HG02852 (cell line): ENCODE measurements around the gene SLC8A1.

ENCODE experiments used
- ATAC-seq: cut with Tn5 transposase; IDR thresholded peaks from one replicate; pipeline ENCODE4 v1.9.1; 2021; ENCODE audit warnings: mild to moderate bottlenecking, moderate library complexity; ENCODE audit not compliant: unreplicated experiment

The SLC8A1 gene

DNA sequence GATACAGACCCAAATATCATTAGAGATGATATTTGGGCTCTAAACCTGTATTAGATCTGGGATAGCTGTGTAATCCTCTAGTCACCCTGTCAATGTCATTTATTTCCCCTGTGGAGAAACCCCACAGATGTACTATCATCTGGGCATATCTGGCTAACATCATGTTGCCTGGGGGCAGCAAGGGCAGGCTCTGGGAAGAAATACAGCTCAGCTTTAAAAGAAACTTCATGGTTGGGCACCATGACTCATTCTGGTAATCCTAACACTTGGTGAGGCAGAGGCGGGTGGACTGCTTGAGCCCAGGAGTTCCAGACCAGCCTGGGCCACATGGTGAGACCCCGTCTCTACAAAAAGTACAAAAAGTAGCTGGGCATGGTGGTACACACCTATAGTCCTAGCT lies 282.5 kb downstream of the SLC8A1 start:
- ATAC-seq = no peak

DNA sequence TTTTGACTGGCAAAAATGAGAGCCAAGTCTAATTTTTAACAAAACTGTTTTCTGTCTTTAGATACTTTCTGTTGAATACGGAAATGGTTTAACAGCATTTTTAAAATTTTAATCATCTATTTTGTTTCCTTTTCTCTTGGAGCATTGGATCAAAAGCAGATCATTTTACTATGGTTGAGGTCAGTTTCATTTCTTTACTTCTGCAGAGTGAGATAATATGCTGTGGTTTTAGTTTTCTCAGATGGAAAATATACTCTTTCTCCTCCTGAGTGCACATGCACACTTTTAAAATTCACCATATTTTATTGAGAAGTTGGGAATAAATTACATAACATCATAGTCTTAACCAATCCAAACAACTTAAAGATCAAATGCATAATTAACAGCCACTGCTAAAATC lies 283.3 kb downstream of the SLC8A1 start:
- peak; percentile 51 for ATAC-seq

DNA sequence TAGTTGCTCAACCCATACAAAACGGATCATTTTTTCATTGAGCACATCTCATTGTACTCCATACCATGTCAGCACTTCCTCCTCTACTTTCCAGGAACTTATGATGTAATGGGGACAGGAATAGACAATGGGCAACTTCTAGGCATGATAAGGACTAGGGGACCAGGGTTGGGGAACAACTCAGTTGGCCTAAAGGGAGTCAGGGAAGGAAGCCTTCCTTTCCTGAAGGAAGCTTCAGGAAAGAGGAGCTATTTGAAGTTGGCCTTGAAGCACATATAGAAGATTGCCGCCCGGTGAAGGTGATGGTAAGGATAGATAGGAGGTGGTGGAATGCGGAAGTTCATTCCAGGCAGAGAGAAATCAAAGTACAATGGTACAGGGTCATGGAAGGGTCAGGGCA lies 283.9 kb downstream of the SLC8A1 start:
- no peak for ATAC-seq

DNA sequence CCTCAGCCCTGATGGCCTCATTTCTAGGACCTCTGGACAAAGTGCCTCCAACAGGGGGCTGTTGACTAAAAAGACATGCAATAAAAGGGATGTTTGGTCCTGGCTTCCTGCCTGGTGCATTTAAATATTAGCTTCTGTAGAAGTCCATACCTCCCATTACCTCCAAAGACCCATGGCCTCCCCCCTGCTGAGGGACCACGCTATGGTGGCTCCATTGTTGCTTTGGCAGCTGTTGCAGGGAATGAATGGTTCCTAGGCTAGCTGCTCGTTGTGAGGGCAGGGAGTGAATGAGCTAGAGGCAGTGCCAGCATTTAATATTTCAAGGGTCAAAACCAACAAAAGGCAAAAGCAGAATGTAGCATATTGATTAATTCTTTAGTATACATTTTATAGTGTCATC lies 285.9 kb downstream of the SLC8A1 start:
- no peak for ATAC-seq

DNA sequence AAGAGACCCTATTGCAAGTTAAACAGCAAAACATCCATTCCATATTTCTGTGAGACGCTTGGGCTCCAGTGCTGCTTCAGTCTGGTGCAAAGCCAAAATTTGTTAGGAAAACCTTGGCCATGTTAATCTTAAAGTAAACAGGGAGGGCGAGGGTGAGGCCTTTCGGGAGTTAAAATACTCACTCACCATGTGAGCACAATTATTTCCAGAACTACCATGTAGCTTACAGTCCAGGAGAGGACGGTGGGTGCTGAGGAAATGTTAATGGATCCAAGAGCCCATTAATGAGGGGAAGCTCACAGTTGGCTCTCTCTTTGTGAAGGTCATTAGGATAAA lies 286.4 kb downstream of the SLC8A1 start:
- no peak for ATAC-seq

DNA sequence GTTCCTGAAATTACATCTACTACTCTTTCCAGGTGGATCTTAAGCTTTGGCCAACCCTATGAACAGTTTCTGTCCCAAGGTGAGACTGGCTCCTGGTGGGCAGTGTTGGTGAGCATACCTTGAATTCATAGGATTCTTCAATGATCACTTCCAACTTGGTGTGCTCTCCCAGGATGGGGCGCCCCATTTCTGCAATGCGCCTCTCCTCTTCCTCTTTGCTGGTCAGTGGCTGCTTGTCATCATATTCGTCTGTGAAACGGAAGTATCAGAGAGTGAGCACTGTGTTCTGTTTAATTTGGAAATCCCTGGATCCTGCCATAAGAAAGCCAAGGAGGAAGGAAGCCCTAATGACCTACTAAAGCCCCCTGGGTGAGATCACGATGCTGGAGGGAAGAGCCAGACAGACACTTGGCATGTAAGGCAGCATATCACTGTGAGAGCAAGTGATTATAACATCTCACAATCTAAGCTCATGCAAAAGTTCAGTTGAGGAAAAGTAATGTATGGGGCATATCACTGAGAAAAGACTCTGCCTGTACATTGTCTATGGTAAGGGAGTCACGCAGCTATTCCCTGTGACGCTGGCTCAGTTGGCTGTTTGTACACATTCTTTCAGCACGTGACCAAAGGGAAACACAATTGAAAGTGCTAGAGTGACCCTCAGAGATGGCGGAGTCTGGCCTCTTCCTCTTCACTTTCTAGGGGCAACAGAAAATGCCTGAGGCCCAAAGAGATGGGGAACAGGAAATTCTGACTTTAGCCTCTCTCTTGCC lies 287.0 kb downstream of the SLC8A1 start:
- ATAC-seq = no peak

DNA sequence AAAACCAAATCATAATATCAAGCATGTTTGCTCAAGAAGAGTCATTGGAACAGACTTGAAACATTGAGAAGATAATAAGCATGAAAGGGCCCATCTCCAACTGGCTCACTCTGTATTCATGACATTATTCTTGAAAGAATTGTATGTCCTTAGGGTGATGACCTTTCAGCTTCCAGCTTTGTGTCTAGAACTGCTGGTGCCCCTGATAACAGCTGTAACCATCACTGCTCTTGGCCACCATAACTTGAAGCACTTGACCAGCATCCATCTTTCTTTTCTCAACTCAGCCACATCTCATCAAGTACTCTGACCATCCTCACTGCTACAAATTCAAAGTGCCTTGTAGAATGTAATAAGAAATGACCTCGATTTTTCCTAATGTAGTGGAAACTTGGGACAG lies 289.9 kb downstream of the SLC8A1 start:
- ATAC-seq = no peak

DNA sequence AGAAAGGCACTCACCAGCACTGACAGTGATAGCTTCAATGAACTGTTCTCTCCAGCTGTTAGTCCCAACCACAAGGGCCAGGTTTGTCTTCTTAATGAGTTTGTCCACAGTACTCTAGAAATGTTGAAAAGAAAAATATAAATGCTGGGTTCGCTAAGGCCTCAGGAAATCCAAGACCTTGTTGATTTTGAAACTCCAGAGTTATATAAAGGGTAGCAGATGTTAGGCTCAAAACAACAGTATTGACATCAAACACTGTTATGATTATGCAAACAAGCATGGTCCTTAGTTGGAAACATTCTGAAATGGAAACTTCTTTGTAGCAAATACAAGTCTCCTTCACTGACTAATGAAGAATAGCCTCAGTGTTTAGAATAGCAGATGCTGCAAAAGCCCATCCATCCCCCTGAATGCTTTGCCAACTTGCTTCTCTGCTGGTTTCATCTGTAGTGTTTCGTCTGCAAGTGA lies 291.1 kb downstream of the SLC8A1 start:
- no peak for ATAC-seq

DNA sequence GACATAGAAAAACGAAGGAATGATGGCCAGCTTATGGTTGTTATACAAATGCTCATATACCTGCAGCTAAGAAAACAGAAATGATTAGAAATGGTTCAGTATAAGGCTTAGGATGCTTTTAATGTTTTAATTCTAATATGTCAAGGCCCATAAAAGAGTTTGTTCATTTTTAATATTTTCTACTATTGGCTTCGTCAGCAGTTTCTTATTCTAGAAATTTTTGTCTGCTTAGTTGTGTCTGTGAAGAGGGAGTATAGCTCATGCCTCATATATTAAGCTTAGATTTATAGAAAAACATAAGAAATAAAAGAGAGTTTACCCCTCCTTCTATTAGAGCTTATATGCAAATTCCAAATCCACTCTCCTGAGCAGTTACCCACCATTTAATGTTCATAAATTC lies 292.6 kb downstream of the SLC8A1 start:
- ATAC-seq = no peak

DNA sequence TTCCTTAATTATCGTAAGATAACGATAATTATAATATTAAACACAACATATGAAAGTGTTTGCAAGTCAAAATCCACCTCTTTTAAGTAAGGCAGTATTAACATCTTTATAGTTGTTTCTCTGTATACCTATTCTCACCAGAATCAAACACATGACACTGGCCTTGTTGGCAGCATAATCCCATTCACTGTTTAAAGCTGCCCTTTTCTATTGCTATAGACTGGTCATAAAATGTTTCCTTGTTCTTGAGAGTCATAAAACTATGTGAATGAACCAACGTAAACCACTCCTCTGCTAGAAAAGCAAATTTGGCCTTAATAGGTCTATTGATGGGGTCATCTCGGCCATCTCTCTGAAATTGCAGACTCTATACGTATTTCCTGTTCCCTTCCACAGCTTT lies 293.1 kb downstream of the SLC8A1 start:
- ATAC-seq = no peak

DNA sequence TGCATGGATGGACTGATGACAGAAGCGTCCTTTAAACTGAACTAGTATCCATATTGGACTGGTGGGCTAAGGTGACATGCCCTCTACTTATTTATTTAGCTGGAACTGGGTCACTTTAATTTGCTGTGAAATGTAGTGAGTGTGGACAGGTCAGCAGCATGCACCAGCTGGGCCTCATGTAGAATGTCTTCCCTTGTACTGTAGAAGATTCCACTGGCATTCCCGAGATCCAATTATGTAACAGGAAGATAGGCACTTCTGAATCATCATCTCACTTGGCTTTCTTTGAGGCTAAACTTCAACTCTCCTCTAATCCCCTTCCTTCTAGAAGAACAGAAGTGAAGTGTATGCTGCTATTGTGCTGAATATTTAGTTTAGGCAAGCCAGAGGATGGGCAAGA lies 296.2 kb downstream of the SLC8A1 start:
- ATAC-seq = no peak

DNA sequence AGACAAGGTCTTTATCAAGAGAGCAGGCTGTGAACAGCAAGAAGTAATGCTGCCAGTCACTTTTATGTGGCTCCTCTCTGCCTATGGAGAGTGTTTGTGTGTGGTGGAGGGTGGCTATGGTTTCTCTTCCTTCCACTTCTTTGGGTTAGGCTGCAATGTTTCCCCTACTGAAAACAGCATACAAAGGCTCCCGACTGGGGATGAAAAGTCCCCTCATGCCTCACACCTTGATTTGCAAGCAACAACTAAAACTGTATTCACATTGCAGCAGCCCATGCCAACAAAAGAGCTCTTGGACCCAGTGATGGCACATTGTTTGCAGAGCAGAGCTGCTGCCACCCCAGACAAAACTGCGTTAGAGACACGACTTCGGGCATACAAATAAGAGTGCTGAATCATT lies 301.6 kb downstream of the SLC8A1 start:
- no peak for ATAC-seq

DNA sequence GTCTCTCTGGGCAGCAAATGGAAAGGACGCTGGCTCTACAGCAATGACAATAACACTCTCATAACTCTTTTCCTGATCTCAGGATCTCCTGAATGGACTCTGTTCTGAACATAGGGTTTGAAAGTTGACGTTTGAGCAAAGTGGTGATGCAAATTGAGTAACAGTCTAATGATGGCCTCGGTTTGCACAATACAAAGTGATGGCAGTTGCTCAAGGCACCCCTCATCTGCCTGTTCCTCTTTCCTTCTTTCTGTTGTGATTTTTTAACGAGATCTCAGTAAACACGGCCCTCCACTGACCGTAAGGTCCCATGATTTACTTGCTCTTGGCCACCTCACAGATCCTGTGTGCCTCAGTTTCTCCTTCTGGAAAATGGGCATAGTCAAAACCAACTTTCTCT lies 303.6 kb downstream of the SLC8A1 start:
- no peak for ATAC-seq

DNA sequence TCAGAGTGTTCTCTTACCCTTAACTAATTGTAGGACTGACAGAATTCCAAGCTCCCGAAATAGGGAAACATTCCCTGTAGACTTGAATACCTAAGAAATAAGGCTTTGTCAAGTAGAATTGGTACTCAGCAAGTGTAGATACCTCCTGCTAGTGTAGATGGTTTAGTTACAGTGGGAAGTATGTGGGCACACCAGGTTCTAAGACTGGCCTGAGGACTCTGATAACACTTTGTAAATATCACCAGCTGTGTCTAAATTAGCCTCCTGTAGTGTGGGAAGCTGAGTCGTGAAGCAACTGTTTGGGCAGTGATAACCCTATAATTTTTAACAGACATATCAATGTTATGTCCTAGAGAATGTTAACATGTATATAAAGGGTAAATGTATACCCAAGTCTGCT lies 304.5 kb downstream of the SLC8A1 start:
- no peak for ATAC-seq

DNA sequence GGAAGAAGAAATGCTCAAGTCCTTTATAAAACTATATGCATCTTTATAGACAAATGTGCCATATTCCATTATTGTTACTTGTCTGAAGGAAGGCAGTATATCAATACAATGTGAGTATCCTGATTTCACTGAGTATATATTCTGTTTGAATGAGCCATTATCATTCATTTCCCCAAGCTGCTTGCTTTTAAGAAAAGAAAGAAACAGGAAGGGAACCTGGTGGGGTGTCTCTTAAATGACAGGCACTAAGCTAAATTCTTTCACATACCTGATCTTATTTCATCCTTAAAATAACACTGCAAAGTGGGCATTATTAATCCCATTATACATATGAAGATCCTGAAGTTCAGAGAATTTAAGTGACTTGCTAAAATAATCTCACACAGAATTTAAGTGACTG lies 307.9 kb downstream of the SLC8A1 start:
- ATAC-seq = no peak

DNA sequence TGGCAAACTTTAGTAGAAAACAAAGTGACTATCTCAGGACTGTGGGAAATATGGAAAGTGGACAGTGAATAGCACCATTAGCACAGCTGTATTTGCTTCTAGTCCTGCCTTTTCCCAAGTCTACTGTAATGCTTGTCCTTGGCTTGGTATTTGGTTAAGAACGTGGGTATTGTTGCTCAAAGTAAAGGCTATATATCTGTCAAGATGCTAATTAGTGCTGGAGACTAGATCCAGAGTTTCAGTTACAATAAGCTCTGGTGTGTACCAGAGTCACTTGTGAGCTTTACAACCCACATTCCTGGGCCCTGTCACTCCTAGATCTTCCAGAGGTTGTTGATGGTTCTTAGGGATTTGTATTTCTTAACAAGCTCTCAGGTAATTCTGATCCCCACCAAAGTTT lies 313.6 kb downstream of the SLC8A1 start:
- ATAC-seq = no peak

DNA sequence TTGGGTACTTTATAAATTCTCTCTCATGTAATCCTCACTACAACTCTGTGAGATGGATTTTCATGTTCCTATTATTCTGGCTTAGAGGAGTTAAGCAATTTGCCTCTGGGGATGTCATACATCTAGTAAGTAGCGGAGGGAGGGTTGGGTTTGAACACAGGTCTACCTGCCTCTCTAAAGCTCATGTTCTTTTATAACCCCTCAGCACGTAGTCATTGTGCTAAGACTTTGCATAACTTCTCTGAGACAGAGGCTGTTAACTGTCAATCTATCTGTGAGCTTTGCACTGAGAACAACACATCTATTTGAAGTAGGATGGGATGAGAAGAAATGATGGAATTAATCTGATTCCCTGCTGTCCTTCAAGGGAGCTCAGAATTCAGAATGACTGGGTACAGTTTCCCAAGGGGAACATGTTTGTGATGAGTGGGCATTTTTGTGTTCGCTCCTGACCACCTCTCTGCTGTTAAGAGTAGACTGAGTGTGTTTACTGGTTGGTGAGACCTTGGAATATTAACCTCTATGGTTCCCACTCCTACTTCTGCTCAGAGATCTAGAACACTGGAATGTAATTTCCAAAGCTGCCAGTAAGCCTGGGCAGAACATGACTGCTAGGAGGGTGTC lies 320.7 kb downstream of the SLC8A1 start:
- ATAC-seq = no peak

DNA sequence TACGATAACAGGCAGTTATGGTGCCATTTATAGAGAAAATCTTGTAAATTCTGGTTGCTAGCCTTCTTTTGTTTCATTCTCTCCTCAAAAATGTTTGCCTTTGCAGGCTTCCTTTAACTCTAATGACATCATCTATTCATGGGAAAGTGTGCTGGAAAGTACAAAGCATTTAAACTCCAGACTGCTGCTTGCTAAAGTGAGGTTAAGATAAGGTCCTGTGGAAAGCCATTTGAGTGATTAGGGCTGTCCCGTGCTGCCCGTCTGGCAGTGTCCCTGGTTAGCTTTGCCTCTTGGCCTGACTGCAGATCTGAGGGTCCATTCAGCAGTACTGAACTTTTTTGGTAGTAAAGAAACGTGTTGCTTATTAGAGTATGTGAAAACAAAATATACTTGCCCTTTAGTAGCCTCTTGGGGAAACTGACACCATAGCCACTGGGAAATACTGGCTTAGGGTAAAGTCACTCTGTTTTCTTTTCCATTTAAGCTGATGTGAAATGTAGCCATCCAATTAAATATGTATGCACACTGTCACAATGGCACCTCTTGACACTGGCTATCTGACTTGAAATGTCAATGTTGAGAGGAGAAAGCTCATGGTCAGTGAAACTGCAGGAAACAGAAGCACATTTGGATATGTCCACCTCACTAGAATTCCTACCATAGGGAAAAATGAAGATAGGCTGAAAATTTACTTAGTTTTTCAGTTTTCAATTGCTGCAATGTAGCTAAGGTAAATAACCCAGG lies 321.5 kb downstream of the SLC8A1 start:
- no peak for ATAC-seq

DNA sequence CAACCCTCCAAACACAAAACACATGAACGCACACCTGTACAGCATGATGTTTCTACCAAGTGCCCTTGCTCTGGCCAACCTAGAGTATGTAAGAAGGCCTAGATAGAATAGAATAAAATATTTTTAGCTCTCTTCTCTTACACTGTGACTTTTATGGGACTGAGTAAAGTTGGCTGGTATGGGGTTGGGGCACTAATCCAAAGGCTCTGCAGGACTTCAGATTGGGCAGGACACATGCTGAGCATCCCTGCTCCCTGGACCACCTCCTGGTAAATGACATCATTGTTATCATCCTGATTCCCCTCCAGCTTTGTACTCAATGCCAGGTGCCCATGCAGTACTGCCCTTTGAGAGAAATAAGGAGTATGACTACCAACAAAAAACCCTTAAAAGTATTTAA lies 322.2 kb downstream of the SLC8A1 start:
- no peak for ATAC-seq

DNA sequence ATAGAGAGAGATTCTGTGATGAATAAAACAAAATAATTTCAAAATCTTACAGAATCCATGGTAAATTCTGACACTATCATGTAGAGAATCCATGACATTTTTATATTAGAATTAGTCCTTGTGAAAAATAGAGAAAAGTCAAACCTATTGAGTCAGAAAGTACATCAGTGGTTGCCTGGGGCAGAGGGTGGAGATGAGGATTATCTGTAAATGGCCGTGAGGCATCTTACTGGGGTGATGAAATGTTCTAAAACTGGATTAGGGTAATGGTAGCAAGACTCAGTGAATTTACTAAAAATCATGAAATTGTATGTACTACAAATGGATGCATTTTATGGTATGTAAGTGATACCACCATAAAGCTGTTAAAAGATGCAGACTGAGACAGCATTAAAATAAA lies 323.1 kb downstream of the SLC8A1 start:
- no peak for ATAC-seq

DNA sequence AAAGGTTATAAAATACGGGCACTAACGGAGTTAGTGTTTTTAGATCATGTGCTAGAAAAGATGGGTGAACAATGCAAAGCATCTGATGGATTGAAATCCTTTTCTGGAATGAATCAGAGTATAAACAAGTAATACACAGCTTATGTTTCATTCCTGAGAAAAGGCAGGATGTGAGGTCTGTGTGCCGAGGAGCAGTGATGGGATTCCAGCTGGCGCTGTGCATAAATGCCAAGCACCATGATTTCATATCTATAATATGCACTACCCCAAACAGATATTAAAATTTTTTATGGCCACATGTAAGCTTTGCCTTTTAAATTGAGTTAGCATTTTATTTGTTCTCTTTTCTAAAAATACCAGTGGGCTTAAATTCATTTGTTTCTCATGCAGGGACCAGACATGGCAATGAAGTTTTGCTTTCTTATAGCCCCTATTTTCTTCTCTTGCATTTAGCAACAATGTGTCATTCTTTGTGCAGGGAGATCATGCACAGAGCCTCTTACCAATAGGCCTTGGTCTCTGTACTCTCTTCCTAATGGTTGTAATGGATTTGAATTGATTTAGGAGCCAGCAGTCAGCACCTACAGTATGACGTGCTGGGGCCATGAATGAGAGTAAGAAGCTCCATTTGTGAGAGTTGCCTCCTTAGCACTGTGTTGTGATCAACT lies 323.9 kb downstream of the SLC8A1 start:
- ATAC-seq = no peak

DNA sequence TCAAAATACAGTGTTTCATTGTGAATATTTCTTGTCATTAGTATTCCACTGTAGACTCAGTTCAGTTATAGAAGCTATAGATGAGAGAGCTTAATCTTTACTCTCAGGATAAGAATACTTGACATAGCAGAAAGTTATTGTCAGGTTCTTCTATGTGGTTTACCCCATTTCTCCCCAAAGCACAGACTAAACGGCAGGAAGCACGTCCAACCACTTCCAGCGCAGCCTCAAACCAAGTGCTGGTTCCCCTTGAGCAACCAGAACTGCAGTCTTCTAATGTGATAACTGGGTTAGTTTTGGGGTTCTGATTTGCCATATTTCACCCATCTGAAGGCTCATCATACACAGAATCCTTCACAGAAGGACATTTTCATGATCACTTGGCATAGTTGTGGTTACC lies 324.7 kb downstream of the SLC8A1 start:
- ATAC-seq = no peak
